GM18951 (cell line): Measurements from ENCODE around the gene RBM47.
"Not testable (repeated sequence)": the region's sequence is repeated elsewhere in the genome, so short reads cannot be mapped to it uniquely, and the experiment has no call there.

Source experiments
- POLR2A ChIP-seq: IDR thresholded peaks from 4 replicates; pipeline ENCODE4 v1.6.1; 2011; ENCODE audit warnings: mild to moderate bottlenecking; ENCODE audit not compliant: insufficient read length, insufficient read depth; ENCODE audit errors: extremely low read depth
- in situ Hi-C: fragments of 300-500 bp; cut with MboI; formaldehyde crosslinking; loops from one replicate; pipeline ENCODE4 v1.12.0; 2022; ENCODE audit warnings: low sequenced_read_pairs, mixed read lengths, inconsistent platforms; ENCODE audit not compliant: unreplicated experiment

Gene RBM47

DNA sequence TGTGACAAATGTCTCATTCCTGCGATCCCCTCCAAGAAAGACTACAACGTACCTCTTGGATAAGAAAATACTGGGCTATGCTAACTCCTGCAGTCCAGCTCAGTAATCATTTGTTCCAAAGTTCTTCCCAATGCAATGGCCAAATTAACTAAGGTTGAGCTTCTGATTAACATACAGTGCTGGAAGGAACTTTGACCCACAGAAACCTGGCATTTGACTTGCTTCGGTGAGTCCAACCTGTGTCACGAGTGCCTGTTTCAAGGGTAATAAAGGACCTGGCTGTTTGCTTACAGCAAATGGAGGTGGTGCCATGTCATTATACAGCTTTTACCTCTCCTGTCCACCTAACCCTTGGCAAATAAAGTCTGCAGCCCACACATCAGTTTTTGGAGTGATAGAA is 83.2 kb downstream of the RBM47 start:
- in situ Hi-C loops: no loop called here

DNA sequence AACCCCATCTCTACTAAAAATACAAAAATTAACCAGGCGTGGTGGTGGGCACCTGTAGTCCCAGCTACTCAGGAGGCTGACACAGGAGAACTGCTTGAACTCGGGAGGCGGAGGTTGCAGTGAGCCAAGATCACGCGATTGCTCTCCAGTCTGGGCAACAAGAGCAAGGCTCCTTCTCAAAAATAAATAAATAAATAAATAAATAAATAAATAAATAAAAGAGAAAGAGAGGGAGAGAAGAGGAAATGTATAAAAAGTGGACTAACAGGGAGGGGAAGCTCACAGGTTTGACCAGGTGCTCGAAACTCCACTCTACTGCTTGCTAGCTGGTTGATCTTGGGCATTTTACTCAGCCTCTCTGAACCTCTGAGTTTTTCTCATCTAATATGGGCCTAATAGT is 84.2 kb downstream of the RBM47 start:
- in situ Hi-C loops: not testable (repeated sequence)

More for the DNA sequence above, 83.2 kb downstream of the RBM47 start:
- TF ChIP-seq POLR2A: no peak

DNA sequence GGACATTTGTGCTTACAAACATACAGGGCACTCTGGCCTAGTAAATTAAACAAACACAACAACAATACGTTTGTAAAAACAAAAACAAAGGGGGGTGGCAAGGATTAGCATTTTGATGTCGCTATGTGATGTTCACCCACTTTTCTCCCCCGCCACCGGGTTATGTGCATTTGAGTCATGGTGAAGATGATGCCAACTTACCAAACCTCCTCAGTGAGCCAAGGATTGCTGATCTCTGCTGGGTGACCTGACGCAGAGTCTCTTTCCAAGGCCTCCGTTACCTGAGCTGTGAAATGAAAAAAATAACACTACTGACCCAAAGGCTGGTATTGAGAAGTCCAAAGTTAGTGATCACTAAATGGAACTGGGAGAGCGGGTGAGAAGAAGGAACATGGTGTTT is 85.4 kb downstream of the RBM47 start:
- no peak for TF ChIP-seq POLR2A
- in situ Hi-C loops: no loop called here

DNA sequence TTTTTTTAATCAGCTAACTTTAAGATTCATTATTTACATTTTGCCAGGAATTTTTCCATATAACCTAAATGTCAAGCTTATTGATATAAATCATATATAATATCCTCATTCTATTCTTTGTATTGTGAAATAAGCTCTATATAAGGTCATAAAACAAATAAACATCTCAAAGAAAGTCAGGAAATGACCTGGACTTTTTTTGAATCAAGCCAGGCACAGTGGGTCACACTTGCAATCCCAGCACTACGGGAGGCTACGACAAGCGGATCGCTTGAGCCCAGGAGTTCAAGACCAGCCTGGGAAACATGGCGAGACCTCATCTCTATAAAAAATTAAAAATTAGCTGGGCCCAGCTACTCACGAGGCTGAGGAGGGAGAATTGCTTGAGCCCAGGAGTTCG is 88.9 kb downstream of the RBM47 start:
- TF ChIP-seq POLR2A: no peak
- in situ Hi-C loops: no loop called here

DNA sequence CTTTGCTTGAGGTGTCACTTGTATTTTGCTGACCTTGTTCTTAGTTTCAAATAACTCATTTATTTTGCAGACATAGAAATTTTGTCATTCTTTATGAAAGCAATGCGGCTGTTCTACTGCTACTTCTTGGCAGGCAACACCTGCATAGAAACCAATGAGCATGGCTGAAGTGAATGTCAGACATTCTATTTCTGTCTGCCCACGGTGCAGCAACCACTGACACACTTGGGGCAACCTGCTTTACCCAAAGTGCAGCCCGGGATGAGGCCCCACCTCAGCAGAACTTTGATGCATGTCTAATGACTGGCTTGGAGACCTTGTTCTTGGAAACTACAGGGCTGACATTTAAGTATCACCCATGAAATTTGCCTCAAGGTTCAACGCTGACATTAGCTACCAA is 93.6 kb downstream of the RBM47 start:
- in situ Hi-C loops: no loop called here
- no peak for TF ChIP-seq POLR2A

DNA sequence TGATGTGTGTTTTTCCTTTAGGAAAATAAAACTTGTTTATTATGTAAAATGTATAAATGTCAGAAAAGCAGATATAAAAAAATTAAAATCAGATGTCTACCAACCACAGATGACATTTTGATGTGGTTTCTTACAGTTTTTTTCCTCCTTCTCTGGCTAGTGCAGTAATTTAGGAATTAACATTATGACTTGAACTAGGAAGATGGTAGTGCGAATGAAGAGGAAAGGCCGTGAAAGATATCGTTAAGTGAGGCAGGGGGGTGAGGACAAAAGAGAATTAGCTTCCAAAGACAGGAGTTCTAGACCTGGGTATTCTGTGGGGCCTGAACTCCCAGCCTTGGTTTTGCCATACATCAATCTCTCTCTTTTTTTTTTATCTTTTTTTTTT is 98.0 kb downstream of the RBM47 start:
- in situ Hi-C loops: no loop called here

DNA sequence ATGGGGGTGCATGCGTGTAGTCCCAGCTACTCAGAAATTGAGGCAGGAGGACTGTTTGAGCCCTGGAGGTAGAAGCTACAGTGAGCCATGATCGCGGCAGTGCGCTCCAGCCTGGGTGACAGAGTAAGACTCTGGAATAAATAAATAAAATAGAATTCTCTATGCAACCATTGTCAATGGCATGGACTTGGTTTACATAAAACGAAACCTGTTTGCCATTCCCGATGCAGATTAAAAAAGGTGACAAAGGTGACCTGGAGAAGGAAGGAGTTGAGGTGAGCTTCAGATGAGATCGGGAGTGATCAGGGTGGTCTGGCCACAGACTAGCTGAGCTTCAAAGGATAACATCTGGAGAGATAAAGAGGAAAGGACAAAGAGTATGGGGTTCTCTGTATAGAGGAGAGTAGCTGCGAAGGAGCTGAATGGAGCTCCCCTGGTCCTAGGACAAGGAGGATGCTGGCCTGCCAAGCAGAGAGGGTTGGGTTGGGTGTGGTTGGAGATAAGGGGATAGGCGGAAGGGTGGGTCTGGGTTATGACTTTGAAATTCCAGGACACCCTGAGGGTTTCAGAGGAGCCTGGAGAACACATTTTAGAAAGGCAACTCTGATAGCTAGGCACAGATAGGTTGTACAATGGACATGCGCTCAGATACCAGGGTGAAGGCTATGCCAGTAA is 98.6 kb downstream of the RBM47 start:
- in situ Hi-C loops: no loop called here
- TF ChIP-seq POLR2A: no peak

More for the DNA sequence above, 98.0 kb downstream of the RBM47 start:
- TF ChIP-seq POLR2A: no peak

DNA sequence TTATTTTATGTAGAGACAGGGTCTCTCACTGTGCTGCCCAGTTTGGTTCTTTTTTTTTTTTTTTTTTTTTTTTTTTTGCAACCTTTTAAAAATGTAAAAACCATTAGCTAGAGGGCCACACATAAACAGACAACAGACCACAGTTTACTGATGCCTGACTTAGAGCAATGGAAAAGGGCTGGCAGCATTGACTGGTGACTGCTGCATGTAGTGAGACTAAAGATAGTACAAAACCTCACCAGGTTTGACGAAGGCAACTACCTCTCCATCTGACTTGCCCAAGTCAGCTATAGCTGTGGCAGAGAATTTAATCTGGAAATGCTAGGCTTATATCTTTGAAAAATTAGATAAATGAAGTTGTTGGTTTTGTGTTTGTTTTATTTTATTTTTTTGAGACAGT is 102.9 kb downstream of the RBM47 start:
- no peak for TF ChIP-seq POLR2A

DNA sequence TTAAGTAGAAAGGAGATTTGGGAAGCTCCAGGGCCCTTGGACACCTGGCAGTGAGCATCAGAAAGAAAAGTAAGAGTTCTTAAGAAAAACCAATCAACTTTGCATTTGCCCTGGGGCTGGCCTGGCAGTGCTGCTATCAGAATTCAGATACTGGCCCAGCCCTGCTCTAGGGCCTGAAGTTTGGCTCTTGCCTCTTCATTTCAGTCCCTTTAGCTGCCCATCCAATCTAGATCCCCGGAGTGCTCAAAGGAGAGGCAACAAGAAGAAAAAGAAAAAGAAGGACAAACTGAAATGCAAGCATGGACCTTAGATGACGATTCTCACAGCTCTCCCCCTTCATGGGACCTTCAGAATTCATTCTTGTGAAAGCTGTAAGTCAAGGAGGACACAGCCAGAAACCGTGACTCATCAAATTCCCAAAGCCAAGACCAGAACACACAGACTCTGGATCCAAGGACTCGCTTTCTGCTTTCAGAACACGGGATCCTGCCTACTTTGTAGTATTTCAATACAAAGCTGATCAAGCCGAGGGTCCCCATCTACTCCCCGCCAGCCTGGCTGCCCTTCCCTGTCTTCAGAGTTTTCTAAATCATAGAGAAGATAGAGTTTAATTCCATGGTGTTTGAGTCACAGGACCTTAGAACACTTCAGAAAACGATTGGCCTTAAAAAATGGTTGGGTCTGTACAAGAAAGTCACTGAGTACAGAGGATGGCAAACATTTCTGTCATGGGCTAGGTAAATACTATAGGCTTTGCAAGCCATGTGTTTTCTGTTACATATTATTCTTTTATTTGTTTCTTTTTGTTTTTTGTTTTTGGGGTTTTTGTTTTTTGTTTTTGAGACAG is 103.7 kb downstream of the RBM47 start:
- in situ Hi-C loops: no loop called here
- TF ChIP-seq POLR2A: no peak

More for the DNA sequence above, 102.9 kb downstream of the RBM47 start:
- in situ Hi-C loops: no loop called here

DNA sequence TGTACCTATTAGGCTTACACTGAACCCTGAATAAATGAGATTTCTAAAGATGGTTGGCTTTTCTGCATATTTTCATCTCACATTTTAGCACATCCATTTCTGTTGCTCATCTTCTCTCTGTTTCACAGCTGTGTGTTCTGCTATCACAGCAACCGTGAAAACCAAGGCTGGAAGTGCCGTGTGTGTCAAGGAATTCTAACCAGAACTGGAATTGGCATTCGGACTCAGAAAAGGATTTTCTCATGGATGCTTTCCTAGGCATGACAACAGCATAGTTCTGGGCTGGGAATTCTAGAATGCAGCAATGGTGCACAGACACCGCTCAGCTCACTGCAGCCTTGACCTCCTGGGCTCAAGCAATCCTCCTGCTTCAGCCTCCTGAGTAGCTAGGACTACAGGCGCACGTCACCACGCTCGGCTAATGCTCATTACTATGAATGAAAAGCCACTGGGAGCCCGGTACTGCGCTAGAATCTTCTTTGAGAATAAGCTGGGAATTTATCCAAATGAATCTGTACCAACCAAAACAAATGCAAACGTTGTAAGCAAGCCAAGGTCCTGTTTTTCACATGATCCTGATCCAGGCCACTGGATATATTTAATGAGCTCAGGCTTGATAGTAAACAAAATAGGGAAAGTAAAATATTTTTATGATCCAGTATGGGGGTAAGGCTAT is 105.2 kb downstream of the RBM47 start:
- no peak for TF ChIP-seq POLR2A
- in situ Hi-C loops: no loop called here

DNA sequence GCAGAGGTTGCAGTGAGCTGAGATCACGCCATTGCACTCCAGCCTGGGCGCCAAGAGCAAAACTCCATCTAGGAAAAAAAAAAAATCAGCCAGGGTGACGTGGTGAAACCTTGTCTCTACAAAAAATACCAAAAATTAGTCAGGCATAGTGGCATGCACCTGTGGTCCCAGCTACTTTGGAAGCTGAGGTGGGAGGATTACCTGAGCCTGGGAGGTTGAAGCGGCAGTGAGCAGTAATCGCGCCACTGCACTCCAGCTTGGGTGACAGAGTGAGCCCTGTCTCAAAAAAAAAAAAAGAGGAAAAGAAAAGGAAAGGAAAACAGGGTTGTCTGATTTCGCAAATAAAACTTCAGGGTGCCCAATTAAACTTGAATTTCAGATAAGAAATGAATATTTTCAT is 106.1 kb downstream of the RBM47 start:
- no peak for TF ChIP-seq POLR2A
- in situ Hi-C loops: no loop called here

DNA sequence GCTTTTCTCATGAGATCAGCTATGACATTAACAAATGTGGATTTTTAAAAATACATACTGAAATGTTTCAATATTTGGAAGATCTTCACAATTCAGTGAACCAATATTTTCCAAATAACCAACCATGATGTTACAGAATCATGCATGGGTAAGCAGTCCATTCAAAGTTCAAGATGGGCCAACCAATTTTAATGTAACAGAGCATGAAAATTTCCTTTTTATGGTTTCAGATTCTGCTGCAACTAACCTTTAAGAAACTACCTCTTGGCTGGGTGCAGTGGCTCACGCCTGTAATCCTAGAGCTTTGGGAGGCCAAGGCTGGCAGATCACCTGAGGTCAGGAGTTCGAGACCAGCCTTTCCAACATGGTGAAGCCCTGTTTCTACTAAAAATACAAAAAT is 107.7 kb downstream of the RBM47 start:
- no peak for TF ChIP-seq POLR2A
- in situ Hi-C loops: no loop called here

DNA sequence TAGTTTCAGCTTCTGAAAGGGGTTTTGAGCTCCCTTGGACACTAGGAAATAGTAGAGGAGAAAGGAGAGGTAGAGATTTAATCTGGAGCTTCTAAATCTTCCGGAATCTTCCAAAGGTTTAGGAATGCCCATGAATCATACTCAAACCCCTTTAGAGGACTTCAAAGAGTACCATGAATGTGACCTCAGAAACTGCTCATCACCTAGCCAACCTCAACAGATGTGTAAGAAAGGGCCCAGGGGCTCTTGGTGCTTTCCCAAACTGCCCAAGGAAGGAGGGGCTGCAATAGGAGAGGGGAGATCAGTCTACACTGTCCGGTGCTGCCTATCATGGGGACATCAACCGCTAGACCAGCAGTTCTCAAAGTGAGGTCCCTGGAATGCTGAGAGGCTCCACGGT is 109.1 kb downstream of the RBM47 start:
- in situ Hi-C loops: no loop called here
- no peak for TF ChIP-seq POLR2A

DNA sequence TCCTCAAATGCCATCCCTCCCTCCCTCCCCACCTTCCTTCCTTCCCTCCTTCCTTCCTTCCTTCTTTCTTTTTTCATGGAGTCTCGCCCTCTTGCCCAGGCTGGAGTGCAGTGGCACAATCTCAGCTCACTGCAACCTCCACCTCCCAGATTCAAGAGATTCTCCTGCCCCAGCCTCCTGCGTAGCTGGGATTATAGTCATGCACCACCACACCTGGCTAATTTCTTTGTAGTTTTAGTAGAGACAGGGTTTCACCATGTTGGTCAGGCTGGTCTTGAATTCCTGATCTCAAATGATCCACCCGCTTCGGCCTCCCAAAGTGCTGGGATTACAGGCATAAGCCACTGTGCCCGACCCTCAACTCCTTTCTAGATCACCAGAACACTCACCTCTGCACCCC is 112.6 kb downstream of the RBM47 start:
- in situ Hi-C loops: not testable (repeated sequence)
